ENCODE results near the gene C6orf15. TPM values are rescaled to one million over a fixed set of nuclear protein-coding genes. Genes with fewer than 3 reads are reported as not detected.

The C6orf15 gene
- total and polyA plus RNA-seq, 2 of the 8 experiments (the other 6 are each of a cell fraction or from before 2014, with no cell fraction given) = not detected

DNA sequence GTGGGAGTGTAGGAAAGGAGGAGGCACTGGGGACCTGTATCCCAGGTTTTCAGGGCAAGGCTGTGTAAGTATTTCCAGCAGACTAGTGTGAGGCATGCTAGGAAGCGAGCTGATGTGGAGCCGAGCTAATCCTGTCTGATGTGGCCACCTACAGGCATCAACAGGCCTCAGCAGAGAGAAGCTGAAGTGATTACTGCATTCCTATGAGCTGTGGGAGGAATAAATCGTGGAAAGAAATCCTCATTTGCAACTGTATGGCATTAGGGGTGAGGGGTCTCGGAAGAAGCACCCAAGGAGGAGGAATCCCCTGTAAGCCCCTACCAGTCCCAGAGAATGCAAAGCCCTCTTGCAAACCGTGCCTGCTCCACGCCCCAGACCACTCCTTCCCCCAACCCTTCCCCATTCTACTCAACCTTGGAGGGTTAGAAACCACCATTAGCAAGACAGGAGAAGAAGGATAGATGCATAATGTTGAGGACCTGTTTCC is 41.6 kb downstream of the C6orf15 start (continued):
- TF ChIP-seq RNF2 (IDR thresholded peaks at IDR 0.05; ENCODE audit: borderline replicate concordance, low read depth, low read length, missing control alignments, poor library complexity, severe bottlenecking) (no peak), RFX5 (IDR thresholded peaks at IDR 0.05; ENCODE audit: borderline replicate concordance, low read depth, low read length) (no peak), JUN (IDR thresholded peaks at IDR 0.05; ENCODE audit: low read depth, low read length) (no peak), PHF8 (conservative IDR thresholded peaks at IDR 0.05; ENCODE audit: low read depth, low read length) (no peak), JUND (IDR thresholded peaks at IDR 0.05; ENCODE audit: low read length) (no peak), EZH2 (IDR thresholded peaks at IDR 0.05; ENCODE audit: low read depth, low read length, severe bottlenecking) (no peak), SIRT6 (IDR thresholded peaks at IDR 0.05; ENCODE audit: low read length) (no peak), SP1 (IDR thresholded peaks at IDR 0.05; ENCODE audit: low read depth, low read length) (peak; percentile 22; the same call in 1 of the 2 replicates), CHD7 (IDR thresholded peaks at IDR 0.05; ENCODE audit: insufficient replicate concordance, low read length) (no peak)
- TF ChIP-seq, protein P1, sequence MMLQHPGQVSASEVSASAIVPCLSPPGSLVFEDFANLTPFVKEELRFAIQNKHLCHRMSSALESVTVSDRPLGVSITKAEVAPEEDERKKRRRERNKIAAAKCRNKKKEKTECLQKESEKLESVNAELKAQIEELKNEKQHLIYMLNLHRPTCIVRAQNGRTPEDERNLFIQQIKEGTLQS (IDR thresholded peaks at IDR 0.05; ENCODE audit: insufficient read depth, low read depth, low read length) = no peak

All from H1 (cell line).